NCI-H1092 treated with DMSO at 0.1 percent for 48 hours (cell line): Measurements from ENCODE around the gene KHNYN.
"Not testable (repeated sequence)": the region's sequence is repeated elsewhere in the genome, so short reads cannot be mapped to it uniquely, and the experiment has no call there.

Experiments
- DNase-seq: peaks from one replicate; lab custom pipeline; 2025; lab: John Stamatoyannopoulos, UW

The KHNYN gene

DNA sequence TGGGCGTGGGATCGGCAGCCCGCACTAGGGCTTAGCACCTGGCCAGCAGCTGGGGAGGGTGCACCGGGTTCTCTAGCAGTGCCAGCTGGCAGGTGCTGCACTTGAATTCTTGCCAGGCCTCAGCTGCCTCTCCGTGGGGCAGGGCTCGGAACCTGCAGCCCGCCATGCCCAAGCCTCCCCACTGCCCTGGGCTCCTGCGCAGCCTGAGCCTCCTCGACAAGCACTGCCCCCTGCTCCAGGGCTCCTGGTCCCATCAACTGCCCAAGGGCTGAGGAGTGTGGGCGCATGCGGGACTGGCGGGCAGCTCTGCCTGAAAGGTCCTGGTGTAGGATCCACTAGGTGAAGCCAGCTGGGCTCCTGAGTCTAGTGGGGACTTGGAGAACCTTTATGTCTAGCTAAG is 43.5 kb downstream of the KHNYN start:
- DNase-seq, result no peak

DNA sequence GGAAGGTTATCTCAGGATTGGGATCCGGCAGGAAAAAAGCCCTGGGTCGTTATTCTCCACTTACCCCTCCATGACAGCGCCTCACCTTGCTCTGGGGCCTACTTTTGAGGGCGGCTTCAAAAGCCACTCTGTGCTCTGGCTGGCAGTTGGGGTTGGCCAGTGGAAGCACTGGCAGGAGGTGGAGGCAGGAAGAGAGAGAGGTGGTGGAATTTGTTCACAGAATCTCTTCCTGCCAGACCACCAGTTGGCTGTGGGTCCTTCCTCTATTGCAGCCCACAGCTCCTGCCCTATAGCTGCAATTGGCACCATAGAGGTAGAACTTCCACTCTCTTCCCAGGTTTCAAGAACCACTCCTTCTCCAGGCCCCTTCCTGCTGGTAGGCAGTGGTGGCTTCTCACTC is 45.5 kb downstream of the KHNYN start:
- DNase-seq, result no peak

DNA sequence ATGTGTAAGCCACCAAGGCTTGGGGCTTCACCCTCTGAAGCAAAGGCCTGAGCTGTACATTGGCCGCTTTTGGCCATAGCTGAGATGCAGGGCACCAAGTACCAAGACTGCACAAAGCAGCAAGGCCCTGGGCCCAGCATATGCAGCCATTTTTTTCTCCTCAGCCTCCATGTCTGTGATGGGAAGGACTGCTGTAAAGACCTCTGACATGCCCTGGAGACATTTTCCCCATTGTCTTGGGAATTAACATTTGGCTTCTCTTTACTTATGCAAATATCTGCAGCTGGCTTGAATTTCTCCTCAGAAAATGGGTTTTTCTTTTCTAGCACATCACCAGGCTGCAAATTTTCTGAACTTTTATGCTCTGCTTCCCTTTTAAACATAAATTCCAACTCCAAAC is 50.2 kb downstream of the KHNYN start:
- not testable (repeated sequence) for DNase-seq

DNA sequence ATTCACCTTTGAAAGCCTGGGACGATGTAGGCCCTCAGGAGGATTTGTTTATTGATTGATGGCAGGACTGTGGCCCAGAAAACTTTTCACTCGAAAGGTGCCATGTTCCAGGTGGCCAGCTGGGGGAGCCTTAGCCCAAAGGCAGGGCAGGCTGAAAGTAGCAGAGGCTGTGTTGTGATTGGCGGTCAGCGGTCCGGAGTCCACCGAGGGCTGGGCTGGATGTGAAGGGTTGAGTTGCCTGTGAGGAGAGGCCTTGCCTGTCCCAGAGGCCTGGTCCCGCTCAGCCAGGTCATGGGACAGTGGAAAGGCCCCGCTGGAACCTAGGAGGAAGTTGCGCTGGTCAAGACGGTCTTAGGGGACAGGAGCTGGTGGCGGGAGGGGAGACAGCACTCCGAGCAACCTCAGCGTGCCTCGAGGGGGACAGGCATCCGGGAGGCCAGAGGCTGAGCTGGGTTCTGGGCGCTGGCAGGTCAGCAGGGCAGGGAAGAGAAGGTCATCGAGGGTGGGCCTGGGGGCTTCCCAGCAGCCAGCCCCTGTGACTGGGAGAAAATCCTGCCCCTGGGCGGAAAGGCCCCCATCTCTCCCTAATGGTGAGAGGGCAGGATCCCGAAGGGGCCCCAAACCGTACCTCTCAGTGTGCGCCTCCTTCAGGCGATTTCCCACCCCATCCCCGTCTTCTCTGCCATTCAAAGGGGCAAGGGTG is 52.0 kb downstream of the KHNYN start:
- peak; percentile 25 for DNase-seq

DNA sequence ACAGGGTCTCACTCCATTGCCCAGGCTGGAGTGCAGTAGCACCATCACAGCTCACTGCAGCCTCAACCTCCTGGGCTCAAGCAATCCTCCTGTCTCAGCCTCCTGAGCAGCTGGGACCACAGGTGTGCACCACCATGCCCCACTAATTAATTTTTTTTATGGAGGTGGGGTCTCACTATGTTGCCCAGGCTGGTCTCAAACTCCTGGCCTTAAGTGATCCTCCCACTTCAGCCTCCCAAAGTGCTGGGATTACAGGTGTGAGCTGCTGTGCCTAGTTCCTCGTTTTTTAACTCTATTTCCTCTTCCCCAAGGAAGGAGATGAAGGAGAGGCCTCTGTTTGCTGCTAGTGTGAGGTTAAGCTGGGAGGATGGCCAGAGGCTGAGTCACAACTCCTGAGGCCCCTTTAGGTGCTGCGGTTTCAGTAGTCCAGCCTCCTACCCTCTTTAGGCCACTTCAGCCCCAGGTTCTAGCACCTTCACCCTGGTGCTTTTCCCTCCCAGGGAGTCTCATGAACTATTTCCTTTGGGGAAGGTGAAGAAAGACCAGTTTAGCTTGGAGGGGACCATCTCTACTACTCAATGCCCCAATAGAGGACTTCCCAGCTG is 53.0 kb downstream of the KHNYN start:
- DNase-seq, result not testable (repeated sequence)

DNA sequence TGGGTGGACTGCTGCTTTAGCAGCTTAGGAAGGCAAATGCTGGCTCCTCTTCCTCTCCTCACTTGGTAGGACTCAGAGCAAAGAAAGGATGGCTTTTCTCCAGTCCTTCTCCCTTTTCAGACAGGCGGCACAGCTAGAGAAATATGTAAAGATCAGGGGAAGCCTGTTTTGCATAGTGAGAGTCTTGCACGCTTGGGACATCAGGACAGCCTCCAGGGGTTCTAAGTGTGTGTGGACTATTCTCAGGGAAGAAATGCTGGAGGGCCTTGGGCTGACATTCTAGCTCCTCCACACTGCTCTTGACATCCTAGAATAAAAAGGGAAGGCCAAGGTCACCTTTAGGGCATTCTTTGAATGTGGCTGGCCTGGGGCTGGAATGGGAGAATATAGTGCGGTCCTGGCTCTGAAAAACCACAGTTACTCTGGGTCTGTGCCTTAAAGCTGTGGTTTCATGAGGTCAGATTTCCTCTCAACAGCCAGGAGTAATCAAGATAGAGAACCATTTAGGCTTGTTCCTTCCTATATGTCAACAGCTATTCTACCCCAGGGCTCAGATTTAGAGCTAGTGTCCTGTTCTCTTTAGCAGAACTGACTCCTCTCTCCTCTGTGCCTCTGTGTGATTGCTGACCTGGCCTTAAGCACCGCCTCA is 54.0 kb downstream of the KHNYN start:
- DNase-seq, result no peak
